Suppressor macrophage treated with lipopolysaccharide for 1 hour (primary cell): ENCODE measurements around the gene DCXR.

ENCODE experiments used
- DNase-seq, 3 donors: peaks; one replicate each; pipeline ENCODE4 v3.0.0-alpha.2; 2020 to 2022

DCXR gene

DNA sequence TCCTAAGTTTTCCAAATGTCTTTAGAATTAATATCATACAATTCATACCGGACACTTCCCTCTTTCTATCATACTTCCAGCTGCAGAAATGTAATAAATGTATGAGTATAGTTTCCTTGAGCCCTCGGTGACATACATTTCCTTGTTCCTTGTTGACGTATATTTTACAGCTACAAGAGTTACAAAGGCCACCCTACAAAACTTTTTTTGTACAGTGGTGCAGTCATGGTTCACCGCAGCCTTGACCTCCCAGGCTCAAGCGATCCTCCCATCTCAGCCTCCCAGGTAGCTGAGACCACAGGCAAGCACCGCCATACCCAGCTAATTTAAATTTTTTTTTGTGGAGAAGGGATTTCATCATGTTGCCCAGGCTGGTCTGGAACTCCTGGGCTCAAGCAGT lies 35.3 kb upstream of the DCXR start:
- DNase-seq = no peak

DNA sequence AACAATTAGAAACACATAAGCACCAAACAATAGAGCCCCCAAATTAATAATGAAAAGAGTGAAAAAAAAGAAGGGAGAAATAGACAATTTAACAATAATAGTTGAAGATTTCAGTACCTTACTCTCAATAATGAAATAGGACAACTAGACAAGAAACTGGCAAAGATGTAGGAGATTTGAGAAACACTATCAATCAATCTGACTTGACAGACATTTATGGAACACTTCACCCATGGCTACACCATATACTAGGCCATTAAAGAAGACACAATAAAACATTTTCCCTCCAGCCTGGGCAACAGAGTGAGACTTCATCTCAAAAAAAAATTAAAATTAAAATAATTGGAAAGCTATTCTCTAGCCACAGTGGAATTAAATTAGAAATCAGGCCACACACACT lies 33.1 kb upstream of the DCXR start:
- DNase-seq = no peak

DNA sequence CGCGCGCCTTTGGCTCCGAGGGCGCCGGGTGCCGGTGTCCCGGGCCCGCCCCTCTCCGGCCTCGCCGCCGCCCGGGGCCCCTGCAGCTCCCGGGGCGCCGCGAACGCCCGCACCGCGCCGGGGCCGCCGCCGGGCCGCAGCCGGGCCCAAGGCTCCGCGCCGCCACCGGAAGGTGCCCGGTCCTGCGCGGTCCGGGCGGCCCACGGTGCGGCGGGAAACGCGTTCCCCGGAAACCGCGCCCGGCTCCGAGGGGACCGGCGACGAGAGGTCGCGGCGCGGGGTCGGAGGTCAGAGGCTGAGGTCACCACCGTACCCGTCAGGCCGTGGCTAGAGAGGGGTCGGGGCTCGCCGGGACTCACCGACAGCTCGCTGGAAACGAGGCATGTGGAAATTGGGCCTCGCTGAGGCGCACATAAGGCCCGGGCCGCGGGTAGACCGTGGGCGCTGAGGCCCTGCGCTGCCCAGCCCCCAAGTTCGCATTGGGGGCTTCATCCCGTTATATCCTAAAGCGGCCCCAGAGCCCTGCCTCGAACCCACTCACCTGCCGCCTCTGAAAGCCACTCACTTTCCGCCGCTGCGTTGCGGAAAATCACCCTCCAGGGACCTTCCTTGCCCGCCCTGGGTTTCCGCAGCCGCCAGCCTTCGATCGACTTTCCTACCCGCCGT lies 28.3 kb upstream of the DCXR start, which contains the start of gene DUS1L:
DUS1L (minus strand) TSS at position 167 of the 666 bp plus-strand sequence. CDS start 745 bp downstream, outside the sequence.
- peak; percentile 78 to 93 (median 88) for DNase-seq

GRCh38 chr17:82065193-82065637 lies 27.7 kb upstream of the DCXR start:
- DNase-seq = peak in 2 of 3 donors; percentile 59 to 73

DNA sequence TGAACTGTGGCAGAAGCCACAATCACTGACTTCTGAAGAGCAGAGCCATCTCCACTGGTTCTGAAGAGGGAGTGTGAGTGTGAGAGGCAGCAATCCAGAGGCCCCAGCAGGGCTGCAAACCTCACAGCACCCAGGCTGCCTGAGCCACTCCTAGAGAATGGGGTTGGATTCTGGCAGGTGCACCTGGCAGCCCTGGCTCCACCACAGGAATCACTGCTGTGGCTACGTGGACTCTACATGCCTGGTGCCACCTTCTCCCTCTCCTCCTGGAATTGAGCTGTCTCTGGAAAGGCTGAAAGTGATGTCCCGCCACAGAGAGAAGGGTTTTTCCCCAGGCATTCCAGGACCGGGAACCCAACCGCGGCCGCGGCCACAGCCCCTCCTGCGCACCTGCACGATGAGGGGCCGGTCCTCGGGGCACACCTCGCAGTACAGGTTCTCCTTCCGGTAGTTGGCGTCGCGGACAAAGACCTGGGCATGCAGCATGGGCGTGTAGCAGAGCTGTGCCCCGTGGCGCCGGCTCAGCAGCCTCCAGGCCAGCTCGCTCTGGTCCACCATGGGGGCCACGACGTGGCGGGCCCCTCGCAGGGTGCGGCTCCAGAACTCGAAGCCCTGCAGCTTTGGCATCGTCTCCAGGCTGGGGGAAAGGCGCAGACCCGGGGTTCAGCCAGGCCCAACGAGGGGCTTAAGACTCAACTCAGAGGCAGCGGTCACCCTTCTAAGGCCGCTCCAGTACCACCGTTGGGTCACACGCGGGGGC lies 27.1 kb upstream of the DCXR start:
- DNase-seq = no peak

DNA sequence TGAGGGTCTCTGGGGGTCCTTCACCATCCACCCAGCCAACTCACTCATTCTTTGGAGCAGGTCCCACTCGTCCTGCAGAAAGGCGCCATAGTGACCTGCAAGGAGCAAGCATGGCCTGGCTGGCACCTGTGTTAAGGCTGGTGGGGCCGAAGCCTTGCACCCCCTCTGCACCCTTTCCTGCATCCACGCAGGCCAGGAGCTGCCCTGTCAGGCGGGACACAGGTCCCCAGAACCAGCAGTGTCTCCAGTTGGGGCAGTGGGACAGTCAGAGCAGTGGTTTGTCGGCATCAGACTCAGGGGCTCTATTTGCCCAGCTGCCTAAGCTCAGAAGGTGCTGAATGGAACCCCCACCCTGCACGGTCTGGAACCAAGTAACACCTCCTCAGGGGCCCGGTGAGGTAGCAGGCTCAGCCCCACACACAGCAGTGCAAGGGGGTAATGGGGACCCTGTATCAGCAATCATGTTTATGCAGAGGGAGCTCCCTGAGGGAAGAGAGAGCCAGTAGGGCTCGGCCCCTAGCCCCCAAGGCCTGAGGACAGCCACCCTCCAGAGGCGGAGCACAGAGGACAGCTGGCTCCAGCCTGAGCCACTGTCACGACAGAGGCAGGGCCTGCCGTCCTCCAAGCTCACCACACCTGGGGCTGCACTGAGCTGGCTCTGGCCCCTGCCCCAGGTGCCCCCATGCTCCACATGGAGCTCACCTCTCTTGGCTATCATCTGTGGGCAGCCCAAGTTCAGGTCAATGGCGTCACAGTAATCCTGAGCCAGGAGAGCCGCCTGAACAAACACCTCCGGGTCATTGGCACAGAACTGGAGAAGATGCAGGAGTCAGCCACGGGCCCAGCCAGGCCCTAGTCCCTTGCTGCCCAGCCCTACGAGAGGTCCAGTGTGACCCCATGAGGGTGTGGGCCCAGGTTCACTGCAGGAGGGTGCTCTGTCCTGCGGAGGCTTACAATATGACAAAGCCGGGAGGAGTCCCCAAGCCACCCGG lies 26.2 kb upstream of the DCXR start:
- DNase-seq = no peak

GRCh38 chr17:82062984-82063368 lies 25.5 kb upstream of the DCXR start:
- DNase-seq = no peak

DNA sequence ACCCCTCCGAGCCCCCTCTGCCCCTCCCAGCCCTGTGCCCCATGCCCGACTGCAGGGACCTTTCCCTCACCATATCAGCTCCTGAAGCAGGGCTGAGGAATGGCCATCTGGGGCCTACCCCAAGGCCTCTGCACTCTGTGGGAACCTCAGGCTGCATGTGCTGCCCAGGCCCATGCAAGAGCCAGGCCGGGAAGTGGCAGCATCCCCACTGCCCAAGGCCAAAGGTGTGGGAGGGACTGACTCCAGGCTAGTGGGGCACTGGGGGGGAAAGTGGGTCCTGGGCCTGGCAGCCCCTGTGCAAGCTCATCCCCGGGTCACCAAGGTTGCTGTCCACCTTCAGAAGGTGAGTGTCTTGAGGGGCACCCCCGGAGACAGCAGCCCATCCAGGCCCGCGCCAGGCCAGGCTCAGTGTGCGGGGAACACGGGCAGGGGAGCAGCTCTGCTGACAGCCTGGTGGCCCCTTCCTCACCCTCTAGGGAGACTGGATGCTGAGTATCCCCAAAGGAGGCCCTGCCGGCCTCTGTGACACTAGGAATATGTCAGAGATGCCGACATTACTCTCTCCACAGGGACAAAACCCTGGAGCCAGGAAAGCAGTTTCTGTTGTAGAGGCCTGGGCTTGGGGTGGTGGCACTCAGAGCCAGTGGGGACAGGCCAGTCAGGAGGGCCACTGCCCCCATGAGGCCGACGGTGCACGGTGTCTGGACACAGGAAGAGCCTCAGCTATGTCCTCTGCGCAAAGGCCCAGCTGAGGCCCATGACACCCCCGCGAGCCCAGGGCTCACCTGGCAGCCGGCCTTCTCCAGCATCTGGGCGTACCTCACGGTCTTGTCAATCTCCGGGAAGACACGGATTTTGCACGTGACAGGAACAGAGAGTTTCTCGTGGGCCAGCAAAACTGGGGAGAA lies 24.8 kb upstream of the DCXR start:
- DNase-seq = peak in 1 of 3 donors; percentile 25

DNA sequence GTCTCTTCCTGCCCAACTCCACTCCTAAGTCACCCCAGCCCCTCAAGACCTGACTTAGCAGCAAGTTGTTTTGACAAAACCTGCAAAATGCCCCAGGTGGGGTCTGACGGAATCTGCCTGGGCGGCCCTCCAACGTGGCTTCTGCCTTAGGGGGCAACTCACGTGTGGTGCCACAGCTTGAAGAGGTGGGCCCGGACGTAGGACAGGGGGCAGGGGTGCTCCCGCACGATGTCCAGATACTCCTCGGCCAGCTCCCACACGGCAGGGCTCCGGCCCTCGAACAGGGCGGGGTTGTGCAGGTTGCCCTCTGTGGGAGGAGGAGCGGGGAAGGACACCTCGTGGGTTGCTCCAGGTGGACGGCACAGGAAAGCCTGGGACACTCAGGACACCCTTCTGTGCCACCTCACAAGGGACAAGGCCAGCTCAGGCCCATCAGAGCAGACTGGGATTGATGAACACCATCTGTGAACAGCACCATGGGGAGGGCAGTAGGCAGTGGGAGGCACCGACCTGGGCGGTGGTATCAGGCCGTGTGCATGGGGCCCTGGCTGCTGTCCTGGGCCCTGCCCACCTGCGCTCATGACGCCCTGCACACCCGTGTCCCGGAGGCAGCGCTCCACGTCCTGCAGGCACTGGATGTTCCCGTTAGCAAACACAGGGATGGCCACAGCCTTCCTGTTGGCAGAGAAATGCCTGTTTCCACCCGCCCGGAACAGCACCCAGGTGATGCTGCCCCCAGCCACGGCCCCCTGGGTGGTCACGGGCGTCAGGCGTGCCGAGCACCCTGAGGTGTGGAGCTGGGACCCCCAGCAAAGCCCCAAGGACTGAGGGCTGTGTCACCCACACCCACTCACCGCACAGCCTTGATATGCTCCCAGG lies 23.8 kb upstream of the DCXR start:
- DNase-seq = no peak

DNA sequence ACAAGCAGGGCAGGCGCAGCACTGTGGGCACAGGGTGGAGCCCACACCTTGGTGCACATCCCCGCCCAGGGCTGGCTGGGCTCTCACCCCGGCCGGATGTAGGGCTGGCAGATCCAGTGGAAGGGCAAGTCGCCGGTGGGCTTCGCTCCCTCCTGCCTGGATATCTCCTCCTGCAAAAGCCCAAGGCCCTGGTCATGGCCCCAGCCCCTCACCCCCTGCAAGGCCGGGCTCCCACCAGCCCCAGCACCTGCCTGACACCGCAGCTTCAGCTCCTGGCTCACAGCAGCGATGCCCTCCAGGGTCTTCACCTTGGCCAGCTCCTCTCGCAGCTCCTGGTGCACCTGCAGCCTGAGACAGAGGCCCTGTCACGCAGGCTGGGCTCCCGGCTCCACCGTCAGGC lies 23.1 kb upstream of the DCXR start:
- no peak for DNase-seq

DNA sequence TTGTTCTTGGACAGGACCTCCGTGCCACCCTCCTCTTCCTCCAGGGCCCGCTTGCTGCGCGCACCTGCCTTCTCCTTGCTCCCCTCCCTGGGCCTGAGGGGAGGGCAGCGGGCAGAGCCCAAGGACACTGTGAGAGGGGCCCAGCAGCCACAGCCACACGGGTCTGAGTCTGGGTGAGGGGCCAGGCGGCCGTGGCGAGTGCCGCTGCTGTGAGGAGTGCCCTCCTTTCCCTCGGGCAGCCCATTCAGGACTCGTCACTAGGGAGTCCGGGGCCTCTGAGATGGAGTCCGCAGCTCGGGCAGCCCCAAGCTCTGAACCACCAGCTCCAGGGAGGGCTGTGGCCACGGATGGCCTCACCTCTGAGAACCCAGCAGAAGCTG lies 22.5 kb upstream of the DCXR start:
- no peak for DNase-seq

DNA sequence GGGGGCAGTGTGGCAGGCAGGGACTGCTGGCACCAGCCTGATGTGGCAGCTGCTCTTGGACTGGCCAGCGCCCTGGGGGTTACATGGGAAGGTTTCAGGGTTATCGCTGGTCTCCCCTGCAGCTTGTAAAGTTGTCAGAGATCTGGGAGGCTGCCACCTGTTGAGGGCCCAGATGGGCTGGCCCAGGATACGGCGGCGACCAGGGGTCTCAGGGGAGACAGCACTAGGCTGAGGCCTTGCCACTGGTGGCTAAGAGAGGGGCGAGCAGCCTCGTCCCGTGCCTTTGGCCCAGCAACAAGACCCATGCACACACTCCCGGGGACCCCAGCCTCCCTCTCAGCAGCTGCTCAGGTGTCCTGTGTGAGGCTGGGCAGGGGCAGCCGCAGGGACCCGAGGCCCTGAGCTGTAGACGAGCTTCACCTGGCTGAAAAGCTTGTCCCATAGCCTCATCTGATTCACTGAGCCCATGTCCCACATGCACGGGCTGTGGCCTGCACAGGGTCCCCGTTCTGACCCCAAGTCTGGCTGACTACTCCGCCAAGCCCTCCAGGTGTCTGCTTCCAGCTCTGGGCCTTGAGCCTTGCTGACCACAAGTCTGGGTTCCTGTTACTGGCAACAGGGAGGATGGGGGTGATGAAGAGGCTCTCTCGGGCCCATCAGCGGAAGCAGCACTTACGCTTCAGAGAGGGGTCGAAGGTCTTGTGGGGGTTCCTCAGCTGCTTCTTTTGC lies 21.9 kb upstream of the DCXR start:
- DNase-seq = no peak

DNA sequence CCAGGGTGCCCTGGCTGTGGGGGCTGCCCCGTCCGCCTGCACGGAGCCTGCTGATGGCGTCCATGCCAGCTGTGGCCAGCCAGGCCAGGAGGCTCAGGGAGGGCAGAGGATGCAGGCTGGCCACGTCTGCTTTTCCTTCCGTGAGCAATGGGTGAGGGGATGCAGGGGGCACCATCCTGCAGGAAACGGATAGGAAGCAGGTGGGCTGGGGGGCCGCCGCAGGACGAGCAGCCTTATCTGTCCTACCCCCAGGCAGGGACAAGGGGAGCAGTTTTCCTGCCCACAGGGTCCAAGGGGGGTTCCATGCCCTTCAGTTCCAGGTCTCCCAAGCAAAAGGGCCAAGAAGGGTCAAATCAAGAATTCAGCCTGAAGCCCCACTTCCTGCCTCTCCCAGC lies 21.4 kb upstream of the DCXR start:
- no peak for DNase-seq

- DNase-seq = no peak
These were observed 20.8 kb upstream of the DCXR start for GRCh38 chr17:82058230-82058854.

- no peak for DNase-seq
These were observed 19.5 kb upstream of the DCXR start for GRCh38 chr17:82056729-82057621.

DNA sequence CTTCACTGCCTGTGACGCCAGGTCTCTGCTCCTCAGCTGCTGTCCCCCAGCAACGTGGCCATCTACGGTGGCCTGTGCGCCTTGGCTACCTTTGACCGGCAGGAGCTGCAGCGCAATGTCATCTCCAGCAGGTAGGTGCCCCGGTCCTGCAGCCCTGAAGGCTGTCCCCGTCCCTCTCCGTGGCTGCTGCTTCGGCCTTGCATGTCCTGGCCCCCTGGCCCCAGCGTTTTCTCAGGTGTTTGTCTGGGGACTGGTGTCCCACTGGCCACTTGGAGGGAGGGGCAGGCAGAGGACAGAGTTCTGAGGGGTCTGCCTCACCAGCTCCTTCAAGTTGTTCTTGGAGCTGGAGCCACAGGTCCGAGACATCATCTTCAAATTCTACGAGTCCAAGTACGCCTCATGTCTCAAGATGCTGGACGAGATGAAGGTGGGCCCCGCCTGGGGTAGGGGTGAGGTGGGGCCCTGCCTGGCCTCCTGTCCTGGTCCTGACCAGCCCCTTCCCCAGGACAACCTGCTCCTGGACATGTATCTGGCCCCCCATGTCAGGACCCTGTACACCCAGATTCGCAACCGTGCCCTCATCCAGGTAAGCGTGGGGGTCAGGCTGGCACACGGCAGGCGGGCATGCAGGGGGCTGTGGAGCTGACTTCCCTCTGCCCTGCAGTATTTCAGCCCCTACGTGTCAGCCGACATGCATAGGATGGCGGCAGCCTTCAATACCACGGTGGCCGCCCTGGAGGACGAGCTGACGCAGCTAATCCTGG lies 18.6 kb upstream of the DCXR start:
- no peak for DNase-seq

- no peak for DNase-seq
These were observed 17.8 kb upstream of the DCXR start for GRCh38 chr17:82055023-82055964.
